ENCODE data around the gene PEX26.

- TF ChIP-seq CTCF (IDR thresholded peaks at IDR 0.05) (no peak), EZH2 (IDR thresholded peaks at IDR 0.05; ENCODE audit: borderline replicate concordance, insufficient read depth, low read depth, low read length, poor library complexity, severe bottlenecking) (no peak)
Measured at GRCh38 chr22:18118345-18118915, 40.6 kb downstream of the PEX26 start.

Measured in B cell (primary cell).